Bronchial epithelial cell (primary cell): Measurements from ENCODE around the gene NFAM1. TPM values are rescaled to one million over a fixed set of nuclear protein-coding genes. Genes with fewer than 3 reads are reported as not detected.

Source experiments
- DNase-seq: peaks from one replicate; pipeline ENCODE4 v3.0.0-alpha.2; 2010; ENCODE audit warnings: low read depth
- FAIRE-seq: peaks from 2 replicates; lab custom pipeline; 2011; peaks lifted over from hg19 to GRCh38; lab: Jason Lieb, UNC
- H3K27me3 ChIP-seq: 2 replicates; pipeline ENCODE4 v1.5.1; 2011; ENCODE audit warnings: low read length; ENCODE audit not compliant: control insufficient read depth, insufficient read depth
- H3K36me3 ChIP-seq: 2 replicates; pipeline ENCODE4 v1.5.1; 2011; ENCODE audit warnings: low read length; ENCODE audit not compliant: control insufficient read depth, insufficient read depth
- H3K4me3 ChIP-seq: 2 replicates; pipeline ENCODE4 v1.5.1; 2011; ENCODE audit warnings: mild to moderate bottlenecking, low read depth, low read length, control low read depth
- CTCF ChIP-seq: IDR thresholded peaks from 2 replicates; pipeline ENCODE4 v1.5.1; 2011; ENCODE audit warnings: mild to moderate bottlenecking, moderate library complexity, low read length, control low read depth, inconsistent platforms; ENCODE audit not compliant: insufficient read depth, severe bottlenecking
- total RNA-seq: library from RNA; depleted of rRNA; stranded (reverse); fragments of >200 nt; gene quantifications from 2 replicates; pipeline ENCODE4 v1.2.1, GENCODE V29; 2014

NFAM1 gene
- total RNA-seq, 1 donor from 2014 or later, result not detected

DNA sequence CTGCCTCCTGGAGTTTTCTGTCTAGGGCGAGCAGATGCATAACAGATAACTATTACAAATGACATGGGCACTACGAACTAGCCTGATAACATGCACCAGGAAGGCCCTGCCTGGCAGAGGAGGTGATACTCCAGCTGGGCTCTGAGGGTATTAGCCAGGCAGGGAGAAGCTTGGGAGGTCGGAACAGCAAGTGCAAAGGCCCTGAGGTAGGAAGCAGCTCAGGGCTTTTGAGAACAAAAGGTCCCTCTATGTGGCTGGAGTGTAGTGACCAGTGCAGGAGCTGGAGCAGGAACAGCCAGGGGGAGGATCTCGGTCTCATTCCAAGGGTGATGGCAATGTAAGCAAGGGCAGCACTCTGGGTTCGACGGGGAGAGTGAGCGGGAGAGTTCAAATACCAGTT lies 100.1 kb downstream of the NFAM1 start:
- FAIRE-seq, result no peak

DNA sequence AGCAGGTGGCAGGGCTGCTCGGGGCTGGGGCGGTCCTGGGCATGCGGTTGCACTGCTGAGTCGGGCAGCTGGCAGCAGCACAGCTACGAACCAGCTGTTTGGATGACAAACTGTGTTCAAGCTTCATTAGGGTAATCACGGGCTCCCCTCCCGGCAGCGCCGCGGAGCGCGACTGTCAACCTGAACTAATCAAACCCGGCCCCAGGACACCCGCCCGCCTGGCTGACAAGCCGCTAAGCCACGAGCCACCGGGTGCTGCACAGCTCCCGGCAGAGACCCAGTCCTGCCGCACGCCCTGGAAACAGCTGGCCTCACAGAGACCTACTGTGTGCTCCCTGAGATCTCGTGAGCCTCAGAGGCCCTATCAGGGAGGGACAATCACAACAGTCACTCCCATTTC lies 101.2 kb downstream of the NFAM1 start:
- no peak overlapping the region for H3K4me3 ChIP-seq
- peak; percentile 50 for FAIRE-seq
- no peaks in the 10 kb centered on the region for H3K27me3 ChIP-seq
- no peak for DNase-seq
- TF ChIP-seq CTCF, result no peak
- H3K36me3 ChIP-seq, result no peaks in the 10 kb centered on the region

More for the DNA sequence above, 100.1 kb downstream of the NFAM1 start:
- H3K4me3 ChIP-seq, result no peak overlapping the region
- TF ChIP-seq CTCF, result no peak
- H3K27me3 ChIP-seq, result no peaks in the 10 kb centered on the region
- no peak for DNase-seq
- H3K36me3 ChIP-seq, result no peaks in the 10 kb centered on the region

Other genes with a start within 250 kb of the NFAM1 start
- 36.9 and 40.8 TPM in 2 replicates for gene TCF20, start 161.8 kb downstream of the NFAM1 start, total RNA-seq
- gene RRP7A, start 87.4 kb upstream of the NFAM1 start, total RNA-seq, result 30.7 and 39.8 TPM in 2 replicates
- 0.79 and 1.4 TPM in 2 replicates for gene SERHL2, start 121.6 kb upstream of the NFAM1 start, total RNA-seq
- 16.8 and 25.1 TPM in 2 replicates for gene POLDIP3, start 182.5 kb upstream of the NFAM1 start, total RNA-seq
- gene ATP5MGL, start 208.2 kb upstream of the NFAM1 start, total RNA-seq, result 0.26 and 1.1 TPM in 2 replicates
- gene CYB5R3, start 217.0 kb upstream of the NFAM1 start, total RNA-seq, result 9.0 and 16.4 TPM in 2 replicates